ENCODE results near the gene EXD1.

DNA sequence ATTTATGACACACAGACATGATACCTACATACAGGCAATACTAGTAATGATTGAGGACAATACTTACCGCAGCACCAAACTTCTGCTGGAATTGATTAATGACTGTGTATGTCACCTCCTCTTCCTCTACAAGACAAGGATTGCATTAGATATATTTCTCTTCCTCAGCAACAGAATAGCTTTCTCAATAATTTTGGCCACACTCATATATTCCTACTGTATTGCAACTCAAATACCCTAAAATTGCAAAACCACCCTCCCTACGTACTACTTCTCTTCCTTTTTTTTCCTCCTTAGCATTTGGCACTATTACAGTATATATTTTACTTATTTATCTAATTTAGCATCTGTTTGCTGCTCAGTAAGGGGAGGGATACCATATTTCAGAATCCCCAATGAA, 14.8 kb downstream of the EXD1 start:
- TF ChIP-seq, protein P1, sequence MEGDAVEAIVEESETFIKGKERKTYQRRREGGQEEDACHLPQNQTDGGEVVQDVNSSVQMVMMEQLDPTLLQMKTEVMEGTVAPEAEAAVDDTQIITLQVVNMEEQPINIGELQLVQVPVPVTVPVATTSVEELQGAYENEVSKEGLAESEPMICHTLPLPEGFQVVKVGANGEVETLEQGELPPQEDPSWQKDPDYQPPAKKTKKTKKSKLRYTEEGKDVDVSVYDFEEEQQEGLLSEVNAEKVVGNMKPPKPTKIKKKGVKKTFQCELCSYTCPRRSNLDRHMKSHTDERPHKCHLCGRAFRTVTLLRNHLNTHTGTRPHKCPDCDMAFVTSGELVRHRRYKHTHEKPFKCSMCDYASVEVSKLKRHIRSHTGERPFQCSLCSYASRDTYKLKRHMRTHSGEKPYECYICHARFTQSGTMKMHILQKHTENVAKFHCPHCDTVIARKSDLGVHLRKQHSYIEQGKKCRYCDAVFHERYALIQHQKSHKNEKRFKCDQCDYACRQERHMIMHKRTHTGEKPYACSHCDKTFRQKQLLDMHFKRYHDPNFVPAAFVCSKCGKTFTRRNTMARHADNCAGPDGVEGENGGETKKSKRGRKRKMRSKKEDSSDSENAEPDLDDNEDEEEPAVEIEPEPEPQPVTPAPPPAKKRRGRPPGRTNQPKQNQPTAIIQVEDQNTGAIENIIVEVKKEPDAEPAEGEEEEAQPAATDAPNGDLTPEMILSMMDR (IDR thresholded peaks at IDR 0.05), result no peak
- no peak for TF ChIP-seq POLR2A (IDR thresholded peaks at IDR 0.05)

All from esophagus squamous epithelium (tissue), 4 donors.